HG03139 (cell line): ENCODE data around the gene CCDC6.
"Not testable (repeated sequence)": the region's sequence is repeated elsewhere in the genome, so short reads cannot be mapped to it uniquely, and the experiment has no call there.

ENCODE experiments used
- ATAC-seq: cut with Tn5 transposase; IDR thresholded peaks from one replicate; pipeline ENCODE4 v1.9.1; 2021; ENCODE audit not compliant: unreplicated experiment

Gene CCDC6

DNA sequence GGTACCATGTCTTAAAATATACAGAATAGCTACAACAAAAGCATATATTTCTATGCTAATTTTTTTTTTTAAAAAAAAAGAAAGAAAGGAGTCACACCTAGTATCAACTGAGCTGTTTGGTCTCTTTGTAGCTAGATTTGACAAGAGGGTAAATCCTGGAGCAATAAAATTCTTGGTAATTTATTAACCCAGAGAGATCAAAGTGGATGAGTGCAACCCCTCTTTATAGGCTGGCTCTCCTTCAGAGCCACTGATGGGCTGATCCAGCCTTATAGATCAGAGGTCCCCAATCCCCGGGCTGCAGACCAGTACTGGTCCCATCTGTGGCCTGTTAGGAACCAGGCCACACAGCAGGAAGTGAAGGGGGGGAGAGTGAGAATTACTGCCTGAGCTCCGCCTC is 133.3 kb downstream of the CCDC6 start:
- no peak for ATAC-seq

DNA sequence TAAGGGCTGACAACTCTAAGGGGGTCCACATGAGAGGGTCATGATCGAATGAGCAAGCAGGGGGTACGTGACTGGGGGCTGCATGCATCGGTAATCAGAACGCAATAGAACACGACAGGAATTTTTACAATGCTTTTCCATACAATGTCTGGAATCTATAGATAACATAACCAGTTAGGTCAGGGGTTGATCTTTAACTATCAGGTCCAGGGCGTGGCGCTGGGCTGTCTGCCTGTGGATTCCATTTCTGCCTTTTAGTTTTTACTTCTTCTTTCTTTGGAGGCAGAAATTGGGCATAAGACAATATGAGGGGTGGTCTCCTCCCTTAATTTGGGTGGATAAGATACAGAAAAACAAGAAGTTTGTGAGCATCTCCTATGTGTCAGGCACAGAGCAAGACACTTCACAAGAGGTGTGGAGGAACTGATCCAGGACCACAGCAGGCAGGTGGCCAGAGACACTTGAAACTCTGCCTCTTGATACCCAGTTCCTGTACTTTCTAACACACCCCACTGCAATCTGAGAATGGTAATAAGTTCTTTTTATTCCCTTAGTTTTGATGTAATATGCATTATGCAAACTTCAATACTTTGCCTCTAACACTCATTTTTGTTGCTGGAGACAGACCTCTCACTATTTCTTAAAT is 135.1 kb downstream of the CCDC6 start:
- no peak for ATAC-seq

DNA sequence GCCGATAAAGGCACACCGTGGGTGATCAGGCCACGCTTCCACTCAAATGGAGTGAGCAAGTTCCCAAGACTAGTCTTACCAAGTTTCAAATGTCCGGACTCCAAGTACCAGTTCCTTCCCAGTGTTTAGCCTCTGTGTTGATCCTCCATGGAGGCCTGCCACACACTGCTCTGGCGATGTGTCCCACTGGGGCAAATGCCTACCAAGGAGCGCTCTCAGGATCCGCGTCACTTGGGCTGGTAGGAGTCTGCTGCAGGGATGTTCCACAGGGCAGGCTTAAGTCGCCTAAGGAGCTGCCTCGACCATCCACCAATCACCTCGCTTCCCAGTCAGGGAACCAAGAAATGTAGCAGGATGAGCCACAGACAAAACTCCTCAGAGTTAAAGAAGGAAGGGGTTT is 135.7 kb downstream of the CCDC6 start:
- ATAC-seq = no peak

DNA sequence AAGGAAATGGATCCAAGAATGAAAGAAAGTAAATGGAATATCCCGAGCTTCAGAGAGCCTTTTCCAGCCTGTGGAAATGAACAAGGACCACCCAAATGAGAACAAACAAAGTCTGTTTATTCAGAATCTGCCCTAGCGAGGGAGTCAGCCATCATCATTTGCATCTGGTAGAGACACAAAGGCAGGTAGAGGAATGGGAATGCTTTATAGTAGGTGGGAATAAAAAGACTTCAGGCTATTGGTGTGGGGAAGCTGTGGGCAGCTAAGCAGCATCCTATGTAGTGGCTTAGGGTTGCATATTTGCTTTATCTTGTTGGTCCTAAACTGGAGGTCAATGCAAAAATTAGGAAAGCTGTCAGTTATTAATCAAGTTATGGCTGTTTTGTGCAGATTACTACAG is 143.9 kb downstream of the CCDC6 start:
- ATAC-seq = no peak

DNA sequence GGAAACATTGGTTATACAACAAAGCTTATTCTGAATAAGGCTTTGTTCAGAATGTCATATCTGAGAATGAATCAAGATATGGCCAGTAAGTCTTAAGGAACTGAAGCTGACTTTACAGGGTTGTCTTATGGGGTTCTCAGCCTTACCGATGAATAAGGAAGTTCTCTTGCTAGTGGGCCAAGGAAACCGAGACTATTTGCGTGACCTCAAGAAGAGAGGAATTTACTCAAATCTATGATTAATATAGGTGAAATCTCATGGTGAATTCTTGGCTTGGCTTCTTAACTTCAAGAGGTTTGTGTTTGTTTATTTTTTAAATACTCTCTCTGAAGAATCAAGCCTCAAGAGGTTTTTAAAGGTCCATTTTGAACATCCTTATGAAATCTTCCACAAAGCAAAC is 148.4 kb downstream of the CCDC6 start:
- no peak for ATAC-seq

DNA sequence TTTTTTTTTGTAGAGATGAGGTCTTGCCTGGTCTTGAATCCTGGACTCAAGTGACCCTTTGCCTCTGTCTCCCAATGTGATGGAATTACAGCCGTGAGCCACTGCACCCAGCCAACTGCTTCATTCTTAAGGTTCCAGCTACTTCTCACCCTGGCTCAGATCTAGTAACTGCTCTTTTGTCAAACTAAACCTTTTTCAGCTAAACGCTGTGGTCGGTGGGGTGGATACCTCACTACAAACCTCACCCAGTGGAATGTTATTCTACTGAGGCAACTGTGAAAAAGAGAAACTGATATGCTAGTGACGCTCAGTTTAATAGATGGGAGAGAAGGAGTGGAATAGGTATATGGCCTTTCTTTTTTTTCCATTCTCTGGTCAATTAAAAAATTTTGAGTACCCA is 151.4 kb downstream of the CCDC6 start:
- ATAC-seq = no peak

DNA sequence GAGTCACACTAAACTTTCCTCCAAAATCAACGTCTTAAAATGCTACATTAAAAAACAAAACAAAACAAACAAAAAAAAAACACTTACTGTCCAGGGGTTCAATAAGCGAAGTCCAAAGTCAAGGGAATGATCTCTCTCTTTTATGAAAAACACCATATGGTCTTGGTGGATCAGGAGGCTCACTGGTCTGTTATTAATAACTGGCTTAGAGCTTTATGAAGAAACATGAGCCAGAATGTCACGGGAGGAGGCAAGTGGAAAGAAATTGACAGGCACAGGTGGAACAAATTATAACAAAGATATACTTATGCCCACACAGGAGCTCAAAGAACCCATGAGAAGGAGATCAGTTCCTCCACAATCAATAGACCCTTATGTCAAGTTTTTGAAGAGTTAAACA is 153.1 kb downstream of the CCDC6 start, which contains the start of gene MRLN:
Gene MRLN (minus strand): TSS at position 189 of the 400 bp plus-strand sequence.
- no peak for ATAC-seq

DNA sequence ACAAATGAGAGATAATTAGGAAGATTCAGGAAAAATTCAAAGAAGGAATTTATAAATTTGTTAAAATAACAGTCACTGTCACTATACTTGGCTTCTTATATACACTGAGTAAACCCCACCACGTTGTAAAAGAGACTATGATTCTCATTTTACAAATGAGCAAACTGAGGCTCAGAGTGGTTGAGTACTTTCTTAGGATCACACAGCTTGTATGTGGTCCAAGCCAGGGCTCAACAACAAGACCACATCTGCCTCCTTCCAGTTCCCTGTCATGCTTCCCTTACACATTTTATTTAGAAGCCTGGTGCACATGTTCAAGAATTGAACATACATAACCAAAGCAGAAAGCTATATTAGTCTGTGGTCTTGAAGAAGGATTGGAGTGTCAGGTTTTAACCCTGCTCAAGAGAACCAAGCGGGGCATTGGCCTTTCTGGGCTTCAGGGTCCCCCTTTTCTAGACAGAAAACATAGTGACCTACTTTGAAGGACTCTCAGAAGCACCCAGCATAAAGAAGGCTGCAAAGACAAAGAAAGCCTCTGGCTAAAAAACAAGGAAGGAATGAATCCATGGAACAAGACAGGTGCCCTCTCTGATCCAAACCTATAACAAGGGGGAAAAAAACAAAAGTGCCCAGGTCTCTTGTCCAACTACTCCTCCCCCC is 153.9 kb downstream of the CCDC6 start:
- ATAC-seq = no peak

DNA sequence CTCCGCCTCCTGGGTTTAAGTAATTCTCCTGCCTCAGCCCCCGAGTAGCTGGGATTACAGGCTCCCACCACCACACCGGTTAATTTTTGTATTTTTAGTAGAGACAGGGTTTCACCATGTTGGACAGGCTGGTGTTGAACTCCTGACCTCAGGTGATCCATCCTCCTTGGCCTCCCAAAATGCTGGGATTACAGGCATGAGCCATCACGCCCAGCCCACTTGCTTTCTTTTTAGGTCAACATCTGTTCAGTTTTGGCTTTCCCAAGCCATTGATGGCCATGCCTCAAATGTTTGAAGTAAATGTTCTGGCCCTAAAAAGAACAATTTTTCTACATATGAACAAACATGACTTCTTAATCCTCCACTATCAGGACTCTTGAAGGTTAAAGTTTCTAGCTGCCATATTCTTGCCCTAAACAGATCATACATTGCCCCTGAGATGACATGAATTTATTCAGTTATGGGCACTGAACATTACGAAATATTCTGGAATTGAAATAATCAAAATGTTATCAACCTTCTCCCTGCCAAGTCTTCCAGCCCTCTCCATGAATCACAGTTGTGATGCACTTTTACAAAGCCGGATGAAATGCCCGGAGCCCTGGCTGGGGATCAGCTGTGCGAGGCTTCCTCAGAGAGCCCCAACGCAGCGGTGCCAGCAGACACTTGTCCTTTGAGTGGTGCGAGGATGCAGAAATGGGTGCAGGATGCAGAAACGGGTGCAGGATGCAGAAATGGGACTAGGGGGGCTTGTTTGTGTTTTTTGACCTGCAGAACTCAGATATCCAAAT is 156.0 kb downstream of the CCDC6 start:
- no peak for ATAC-seq

DNA sequence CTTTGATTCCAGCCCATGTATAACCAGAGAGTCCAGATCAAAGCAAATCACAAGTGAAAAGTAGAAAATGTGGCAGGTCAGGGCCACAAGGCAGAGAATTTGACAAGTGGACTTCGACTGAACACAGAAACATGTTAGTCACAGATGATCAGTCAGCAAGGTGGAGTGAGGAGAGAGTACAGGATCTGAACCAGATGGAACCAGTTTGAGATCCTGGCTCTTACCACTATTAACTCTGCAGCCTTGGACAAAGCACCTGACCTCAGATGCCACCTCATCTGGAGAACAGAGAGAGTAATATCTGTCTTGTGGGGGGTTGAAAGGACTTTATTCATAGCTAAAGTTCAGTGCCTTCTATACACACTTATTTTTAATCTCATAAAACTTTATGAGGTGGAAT is 157.5 kb downstream of the CCDC6 start:
- no peak for ATAC-seq

DNA sequence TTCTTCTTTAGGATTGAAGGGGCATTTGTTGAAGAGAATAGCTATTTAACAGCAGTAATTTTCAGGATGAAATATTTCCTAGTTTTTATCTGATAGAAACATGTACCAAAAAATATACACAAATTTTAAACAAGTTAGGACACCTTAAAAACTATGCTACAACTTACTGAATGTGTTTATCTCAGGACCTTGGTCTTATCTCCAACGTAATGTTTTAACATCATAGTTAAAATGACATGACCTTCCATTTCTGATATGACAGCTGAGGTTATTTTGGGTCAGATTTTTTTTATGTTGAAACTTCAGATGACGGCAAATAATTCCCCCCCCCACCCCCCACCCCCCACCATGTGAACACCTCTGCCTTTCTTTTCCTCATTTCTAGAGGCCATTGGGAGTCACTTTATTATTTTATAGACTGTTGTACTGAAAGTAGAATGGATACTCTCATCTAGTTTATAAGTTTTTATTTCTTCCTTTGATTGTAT is 161.1 kb downstream of the CCDC6 start:
- no peak for ATAC-seq

DNA sequence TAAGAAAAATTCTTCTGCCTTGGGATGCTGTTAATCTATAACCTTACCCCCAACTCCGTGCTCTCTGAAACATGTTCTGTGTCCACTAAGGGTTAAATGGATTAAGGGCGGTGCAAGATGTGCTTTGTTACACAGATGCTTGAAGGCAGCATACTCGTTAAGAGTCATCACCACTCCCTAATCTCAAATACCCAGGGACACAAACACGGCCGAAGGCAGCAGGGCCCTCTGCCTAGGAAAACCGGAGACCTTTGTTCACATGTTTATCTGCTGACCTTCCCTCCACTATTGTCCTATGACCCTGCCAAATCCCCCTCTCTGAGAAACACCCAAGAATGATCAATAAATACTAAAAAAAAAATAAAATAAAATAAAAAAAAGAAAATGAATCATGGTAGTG is 161.6 kb downstream of the CCDC6 start:
- ATAC-seq = not testable (repeated sequence)

DNA sequence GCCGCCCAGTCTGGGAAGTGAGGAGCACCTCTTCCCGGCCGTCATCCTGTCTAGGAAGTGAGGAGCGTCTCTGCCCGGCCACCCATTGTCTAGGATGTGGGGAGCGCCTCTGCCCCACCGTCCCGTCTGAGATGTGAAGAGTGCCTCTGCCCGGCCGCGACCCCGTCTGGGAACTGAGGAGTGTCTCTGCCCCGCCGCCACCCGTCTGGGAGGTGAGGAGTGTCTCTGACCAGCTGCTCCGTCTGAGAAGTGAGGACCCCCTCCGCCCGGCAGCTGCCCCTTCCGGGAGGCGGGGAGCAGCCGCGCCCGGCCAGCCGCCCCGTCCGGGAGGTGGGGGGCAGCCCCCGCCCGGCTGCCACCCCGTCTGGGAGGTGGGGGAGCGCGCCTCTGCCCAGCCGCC is 162.2 kb downstream of the CCDC6 start:
- ATAC-seq = not testable (repeated sequence)

DNA sequence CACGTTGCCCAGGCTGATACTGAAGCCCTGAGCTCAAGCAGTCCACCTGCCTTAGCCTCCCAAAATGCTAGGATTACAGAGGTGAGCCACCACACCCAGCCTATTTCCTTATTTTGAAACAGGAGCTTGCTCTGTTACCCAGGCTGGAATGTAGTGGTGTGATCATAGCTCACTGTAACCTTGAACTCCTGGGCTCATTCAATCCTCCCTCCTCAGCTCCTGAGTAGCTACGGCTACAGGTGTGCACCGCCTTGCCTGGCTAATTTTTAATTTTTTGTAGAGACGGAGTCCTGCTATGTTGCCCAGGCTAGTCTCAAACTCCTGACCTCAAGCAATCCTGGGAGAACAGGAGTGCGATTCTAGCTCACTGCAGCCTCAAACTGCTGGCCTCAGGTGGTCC is 164.8 kb downstream of the CCDC6 start:
- ATAC-seq = no peak

DNA sequence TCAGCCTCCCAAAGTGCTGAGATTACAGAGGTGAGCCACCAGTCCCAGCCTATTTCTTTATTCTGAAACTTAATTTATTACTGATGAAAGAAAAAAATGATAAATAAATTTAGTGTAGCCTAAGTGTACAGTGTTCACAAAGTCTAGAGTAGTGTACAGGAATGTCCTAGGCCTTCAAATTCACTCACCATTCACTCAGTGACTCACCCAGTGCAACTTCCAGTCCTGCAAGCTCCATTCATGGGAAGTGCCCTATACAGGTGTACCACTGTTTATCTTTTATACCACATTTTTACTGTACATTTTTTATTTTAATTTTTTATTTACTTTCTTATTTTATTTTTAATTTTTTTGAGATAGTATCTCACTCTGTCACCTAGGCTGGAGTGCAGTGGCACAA is 165.3 kb downstream of the CCDC6 start:
- ATAC-seq = no peak
